HG02970 (cell line): ENCODE results near the gene KIN.
A peak's percentile ranks its signal among the peaks of the same experiment; 100 is the strongest.
"Not testable (repeated sequence)": the region's sequence is repeated elsewhere in the genome, so short reads cannot be mapped to it uniquely, and the experiment has no call there.

ENCODE experiments used
- ATAC-seq: cut with Tn5 transposase; IDR thresholded peaks from one replicate; pipeline ENCODE4 v1.9.1; 2021; ENCODE audit warnings: mild to moderate bottlenecking, moderate library complexity, moderate number of reproducible peaks; ENCODE audit not compliant: unreplicated experiment, low FRiP score

KIN gene, protein sequence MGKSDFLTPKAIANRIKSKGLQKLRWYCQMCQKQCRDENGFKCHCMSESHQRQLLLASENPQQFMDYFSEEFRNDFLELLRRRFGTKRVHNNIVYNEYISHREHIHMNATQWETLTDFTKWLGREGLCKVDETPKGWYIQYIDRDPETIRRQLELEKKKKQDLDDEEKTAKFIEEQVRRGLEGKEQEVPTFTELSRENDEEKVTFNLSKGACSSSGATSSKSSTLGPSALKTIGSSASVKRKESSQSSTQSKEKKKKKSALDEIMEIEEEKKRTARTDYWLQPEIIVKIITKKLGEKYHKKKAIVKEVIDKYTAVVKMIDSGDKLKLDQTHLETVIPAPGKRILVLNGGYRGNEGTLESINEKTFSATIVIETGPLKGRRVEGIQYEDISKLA

DNA sequence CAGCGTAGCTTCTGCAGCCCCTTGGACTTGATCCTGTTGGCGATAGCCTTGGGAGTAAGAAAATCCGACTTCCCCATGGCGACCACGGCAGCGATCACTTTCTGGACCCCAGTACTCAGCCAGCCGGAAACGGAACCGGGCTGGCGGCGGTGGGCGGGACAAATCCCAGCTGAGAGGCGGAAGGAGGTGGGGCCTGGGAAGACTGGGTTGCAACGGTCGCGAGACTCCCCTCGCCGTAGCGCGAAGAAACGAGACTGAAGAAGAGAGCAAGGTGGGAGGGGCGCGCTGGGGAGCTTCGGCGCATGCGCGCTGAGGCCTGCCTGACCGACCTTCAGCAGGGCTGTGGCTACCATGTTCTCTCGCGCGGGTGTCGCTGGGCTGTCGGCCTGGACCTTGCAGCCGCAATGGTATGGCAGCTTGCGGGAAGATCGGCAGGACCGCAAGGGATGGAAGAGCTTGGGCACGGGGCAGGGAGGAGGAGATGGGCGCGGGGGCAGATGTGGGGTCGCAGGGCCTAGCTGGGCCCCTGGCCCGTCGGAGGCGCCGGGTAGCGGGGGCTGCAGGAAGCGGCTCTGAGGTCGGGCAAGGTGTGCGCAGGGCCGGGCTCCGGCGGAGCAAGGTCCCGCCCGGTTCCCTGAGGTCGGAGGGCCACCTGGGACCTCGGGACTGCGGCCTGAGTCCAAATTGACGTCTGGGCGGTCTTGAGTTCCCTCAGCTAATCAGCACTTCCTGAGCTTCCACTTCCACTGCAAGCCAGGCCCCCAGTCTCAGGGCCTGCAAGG lies at the start of gene KIN, which contains the start of gene ATP5F1C:
TSS of gene KIN (minus strand) at position 137 of the 782 bp plus-strand sequence. CDS start at position 77, 60 bp downstream.
TSS of gene ATP5F1C (plus strand) at position 321 of the 782 bp plus-strand sequence. CDS start at position 352, 31 bp downstream.
- ATAC-seq: peak; percentile 98

DNA sequence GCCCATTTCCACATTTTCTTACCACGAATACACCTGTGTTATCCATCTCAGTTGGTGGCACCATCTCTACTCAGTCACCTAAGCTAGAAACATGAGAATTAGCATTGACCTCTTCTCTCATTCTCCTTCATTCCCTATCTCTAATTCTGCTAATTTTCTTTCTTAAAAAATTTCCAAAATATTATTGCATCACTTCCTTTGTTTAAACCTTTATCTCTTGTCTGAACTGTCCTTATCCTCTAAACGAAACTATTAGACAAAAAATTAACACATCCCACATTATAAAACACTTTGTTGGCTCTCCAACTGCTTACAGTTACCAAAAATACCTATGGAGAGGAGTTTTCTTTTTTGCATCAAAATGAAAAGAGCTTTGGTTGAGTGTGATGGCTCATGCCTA lies 48.8 kb upstream of the KIN start:
- no peak for ATAC-seq

DNA sequence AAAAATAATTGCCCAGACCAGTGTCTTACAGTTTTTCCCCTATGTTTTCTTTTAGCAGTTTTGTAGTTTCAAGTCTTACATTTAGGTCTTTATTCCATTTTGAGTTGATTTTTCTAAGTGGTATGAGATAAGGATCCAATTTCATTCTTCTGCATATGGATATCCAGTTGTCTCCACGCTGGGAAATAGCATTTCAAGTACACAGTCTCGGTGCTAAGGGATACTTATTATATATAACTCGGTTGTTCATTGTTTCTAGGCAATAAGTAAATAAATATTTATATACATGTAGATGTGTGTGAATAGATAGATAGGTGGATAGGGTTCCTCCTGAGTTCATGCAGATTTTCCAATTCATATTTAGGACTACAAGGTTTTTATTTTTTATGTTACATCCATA lies 46.5 kb upstream of the KIN start:
- ATAC-seq: no peak

DNA sequence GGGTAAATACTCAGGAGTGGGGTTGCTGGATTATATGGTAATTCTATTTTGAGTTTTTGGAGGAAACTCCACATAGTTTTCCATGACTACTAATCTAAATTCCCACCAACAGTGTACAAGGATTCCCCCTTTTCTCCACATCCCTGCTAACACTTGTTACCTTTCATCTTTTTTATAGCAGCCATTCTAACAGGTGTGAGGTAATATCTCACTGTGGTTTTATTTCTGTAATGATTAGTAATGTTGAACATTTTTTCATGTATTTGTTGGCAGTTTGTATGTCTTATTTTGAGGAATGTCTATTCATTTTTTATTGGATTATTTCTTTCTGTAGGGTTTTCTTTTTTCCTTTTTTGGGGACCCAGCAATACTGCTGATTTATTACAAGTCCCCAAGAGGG lies 45.4 kb upstream of the KIN start:
- no peak for ATAC-seq

DNA sequence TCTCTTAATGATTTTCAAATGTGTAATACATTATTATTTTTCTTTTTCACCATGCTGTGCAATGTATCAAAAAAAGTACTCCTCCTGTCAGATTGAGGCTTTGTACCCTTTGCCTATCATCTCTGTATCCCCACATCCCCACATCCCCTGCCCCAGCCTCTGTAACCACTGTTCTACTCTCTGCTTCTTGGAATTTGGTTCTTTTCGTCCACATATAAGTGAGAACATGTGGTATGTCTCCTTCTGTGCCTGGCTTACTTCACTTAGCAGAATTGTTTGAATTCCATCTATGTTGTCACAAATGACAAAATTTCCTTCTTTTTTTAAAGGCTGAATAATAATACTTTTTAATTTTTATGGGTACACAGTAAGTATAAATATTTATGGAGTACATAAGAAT lies 44.3 kb upstream of the KIN start:
- no peak for ATAC-seq

DNA sequence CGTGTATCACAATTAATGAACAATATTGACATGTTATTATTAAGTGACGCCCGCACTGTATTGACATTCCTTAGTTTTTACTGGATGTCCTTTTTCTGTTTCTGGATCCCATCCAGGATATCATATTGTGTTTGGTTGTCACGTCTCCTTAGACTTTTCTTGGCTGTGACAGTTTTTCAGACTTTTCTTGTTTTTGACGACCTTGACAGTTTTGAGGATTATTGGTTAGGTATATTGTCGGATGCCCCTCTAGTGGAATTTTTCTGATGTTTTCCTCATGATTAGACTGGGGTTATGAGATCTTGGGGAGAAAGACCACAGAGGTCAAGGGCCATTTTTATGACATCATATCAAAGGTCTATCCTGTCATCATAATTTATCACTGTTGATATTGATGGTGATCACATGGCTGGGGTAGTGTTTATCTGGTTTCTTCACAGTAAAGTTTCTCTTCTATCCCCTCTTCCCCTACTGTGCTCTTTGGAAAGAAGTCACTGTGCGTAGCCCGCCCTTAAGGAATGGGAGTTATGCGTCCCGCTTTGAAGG lies 41.6 kb upstream of the KIN start:
- no peak for ATAC-seq

DNA sequence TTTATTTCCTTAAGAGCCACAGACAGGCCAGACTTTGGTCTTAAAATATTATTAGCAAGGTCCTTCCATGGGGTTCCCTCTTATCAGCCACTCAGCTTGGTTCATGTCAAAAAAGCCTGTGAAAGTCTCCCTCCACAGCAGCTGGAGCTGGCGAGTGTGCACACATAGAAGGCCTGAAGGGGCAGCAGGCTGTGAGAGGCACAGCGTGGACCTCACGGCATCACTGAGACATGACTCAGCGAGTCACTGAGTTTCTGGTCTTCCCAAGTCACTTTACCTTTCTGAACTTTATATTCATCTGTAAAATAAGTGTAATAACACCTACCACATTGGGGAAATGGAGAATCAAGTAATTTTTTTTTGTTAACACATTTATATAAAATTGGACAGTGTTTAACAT lies 39.2 kb upstream of the KIN start:
- ATAC-seq: no peak

DNA sequence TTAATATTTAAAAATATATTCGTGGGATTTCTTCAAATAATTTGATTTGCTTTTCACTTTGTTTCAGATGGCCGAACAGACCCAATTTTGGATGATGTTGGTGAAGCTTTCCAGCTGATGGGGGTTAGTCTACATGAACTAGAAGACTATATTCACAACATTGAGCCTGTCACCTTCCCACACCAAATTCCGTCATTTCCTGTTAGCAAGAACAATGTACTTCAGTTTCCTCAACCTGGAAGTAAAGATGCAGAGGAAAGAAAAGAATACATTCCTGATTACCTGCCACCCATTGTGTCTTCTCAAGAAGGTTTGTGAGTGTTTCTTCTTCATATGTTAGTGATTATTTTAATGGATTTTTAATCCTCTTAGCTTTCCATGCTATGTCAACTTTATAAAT lies 36.5 kb upstream of the KIN start:
- no peak for ATAC-seq

DNA sequence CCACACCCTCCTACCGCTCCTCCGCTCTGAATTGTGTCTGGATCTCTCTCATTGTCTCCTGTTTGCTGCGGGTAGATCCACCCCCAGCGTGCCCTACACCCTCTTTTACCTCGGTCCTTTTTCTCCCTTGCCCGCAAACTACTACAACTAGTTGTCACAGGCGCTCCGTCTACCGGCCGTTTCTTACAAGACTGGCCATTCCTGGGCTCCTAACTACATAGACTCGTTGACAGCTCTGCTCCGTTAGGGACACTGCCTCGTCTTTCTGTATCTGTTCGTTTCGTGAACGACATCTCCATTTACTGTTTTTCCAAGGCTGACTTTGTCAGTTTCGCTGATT lies 31.3 kb upstream of the KIN start:
- ATAC-seq: peak; percentile 36

DNA sequence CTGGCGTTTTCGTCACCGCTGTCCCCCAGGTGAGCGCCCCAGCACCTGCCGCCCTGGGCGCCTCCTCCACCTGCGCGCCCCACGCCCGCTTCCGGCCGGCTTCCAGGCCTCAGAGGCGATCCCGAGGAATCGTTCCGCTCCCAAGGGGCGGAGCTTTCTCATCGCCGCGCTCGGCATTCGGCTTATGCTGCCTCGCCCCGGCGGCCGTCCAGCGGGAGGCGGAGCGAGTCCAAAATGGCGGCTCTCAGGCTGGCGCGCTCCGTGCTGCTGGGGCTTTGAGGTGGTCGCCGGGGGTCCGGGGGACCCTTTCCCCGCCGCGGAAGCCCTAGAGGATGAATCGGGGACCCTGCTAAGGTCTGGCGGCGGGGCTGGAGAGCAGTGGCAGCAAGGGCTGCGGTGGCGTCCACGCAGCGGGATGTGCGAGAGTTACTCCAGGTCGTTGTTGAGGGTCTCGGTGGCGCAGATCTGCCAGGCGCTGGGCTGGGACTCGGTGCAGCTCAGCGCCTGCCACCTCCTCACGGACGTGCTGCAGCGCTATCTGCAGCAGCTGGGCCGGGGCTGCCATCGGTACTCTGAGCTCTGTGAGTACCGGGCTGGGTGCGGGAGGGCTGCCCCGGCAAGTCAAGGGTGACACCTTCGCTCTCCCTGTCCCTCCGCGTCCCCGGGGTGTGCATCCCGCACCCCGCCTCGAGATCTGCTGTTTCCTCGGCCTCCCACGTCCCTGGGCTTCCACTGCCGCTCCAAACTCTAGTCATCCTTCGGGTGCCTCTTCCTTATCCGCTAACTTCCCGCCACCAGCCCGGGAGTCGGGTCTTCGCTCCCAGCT lies 30.7 kb upstream of the KIN start, which contains the start of gene TAF3:
TSS of gene TAF3 (plus strand) at position 211 of the 826 bp plus-strand sequence. CDS start at position 416, 205 bp downstream.
- ATAC-seq: peak; percentile 92

DNA sequence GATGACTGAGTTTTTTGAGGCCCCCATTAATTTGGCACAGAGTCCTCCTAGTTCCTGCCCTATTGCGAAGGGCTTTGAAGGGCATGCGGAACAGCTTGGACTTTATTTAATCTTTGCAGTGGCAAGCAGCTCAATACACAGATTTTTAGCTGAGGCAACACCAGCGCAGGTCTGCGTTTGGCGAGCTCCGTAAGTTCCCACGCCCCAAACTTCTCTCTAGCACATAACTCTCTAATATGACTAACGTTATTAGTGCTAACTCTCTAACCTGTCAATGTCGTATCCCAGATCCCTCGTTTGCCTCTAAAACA lies 30.1 kb upstream of the KIN start:
- peak; percentile 15 for ATAC-seq

DNA sequence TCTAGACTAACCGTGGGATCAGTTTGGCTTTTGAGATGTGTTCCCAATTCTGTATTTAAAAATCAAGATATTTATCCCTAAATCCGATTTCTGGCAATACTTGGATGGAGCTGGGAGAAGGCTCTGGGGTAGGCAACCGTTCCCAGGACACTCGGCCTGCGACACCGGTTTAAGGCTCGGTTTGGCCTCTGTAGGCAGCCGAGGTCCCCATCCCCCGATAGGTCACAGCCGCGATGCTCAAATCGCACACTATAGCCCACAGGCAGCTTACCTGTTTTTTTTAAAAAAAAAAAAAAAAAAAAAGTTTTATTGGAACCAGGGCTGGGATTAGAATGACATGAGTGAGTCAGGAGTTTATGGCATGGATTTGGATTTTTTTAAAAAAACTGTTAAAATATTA lies 29.8 kb upstream of the KIN start:
- no peak for ATAC-seq

DNA sequence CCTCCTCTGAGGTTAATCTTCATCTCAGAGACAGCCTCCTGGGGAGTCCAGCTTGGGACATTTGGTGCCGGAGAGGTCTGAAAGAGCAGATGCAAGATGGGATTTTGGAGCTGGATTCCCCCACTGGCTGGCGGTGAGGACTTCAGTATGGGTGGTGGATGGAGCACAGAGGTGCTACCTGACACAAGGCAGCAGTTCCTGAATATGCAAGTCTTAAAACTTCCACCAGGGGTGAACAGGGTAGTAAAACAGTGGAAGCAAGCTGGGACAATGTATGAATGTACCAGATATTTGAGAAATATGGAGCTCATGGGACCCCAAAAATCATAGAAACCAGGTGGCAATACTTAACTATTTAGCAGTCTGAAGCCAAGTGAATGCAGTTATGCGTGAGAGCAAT lies 25.7 kb upstream of the KIN start:
- ATAC-seq: no peak

DNA sequence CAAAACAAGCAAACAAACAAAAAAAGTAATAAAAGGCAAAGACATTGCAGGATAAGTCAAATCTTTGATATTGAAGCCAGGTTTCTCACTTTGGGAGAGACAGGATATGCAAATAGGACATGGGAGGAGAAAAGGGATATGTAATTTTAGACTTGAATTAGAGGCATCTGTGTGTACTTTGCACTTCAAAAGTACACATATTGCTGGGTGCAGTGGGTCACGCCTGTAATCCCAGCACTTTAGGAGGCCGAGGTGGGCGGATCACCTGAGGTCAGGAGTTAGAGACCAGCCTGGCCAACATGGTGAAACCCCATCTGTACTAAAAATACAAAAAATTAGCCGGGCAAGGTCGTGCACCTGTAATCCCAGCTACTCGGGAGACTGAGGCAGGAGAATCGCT lies 23.9 kb upstream of the KIN start:
- not testable (repeated sequence) for ATAC-seq

DNA sequence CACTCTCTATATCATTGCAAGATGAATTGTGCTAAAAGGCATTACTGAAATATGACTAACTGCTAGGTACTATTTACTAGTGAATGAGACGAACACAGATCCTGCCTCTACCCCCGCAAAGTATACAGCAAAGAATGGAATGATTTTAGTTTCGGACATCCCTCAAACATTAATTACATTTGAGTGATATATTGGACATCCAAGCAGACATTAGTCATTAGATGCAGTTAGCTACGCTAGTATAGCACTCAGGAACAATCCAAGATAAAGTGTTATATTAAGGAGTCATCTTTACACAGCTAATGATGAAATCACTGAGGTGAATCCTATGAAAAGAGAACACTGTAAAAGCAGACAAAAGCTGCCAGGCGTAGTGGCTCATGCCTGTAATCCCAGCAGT lies 23.2 kb upstream of the KIN start:
- no peak for ATAC-seq

DNA sequence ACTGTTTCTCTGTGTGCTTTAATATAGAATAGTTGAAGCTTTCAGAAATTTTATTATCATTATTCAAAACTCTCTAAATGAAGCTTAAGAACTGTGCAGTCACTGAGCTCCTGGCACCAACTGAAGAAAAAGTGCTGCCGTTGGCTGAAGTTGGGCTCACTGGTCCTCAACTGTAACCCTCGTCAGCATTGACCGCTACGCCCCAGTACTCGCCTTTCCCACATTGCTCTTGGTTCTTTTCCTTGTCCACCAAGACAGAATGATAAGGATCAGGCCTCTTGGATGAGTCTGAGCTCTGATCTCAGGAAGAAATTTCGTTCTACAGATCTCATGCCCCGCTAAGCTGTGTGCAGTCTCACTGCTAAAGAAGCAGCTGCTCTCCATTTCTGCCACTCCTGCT lies 22.6 kb upstream of the KIN start:
- ATAC-seq: no peak

DNA sequence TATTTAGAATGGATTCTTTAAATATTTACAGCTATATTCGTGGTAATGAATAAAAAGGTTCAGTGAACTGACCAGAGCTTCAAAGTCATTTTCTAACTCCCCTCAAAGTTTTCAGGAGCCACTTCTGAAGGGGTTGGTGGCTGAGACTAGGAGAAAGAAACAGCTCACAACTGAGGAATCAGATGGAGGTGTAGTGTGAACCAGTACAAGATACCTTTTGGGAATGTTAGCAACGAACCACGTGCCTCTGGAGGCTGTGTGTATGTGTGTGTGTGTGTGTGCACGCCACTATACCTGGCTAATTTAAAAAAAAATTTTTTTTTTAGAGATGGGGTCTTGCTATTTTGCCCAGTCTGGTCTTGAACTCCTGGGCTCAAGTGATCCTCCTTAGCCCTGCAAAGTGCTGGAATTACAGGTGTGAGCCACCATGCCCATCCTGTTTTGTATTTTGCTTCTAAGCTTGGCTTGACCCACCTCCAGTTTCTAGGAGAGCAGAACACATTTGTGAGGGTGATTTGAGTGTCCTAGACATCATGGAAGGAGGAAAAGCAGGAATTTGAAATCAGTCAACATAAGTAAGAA lies 21.0 kb upstream of the KIN start:
- no peak for ATAC-seq

DNA sequence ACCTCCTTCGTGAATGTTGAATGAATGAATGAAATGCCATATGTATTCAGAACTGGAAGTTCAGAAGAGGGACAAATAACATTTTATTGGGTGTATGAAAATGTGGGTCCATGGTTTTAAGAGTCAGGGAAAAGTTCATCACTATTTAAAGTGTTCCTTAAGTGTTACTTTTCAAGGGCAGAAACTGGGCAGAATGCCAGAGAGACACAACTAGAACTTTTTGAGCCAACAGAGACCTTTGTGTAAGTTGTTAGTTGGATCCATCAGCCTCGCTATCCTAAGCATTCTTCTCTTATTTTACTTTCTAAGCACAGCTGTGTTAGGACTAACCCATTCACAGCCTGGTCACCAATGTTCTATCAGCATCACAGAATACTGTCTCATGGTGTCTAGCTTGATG lies 16.9 kb upstream of the KIN start:
- no peak for ATAC-seq

DNA sequence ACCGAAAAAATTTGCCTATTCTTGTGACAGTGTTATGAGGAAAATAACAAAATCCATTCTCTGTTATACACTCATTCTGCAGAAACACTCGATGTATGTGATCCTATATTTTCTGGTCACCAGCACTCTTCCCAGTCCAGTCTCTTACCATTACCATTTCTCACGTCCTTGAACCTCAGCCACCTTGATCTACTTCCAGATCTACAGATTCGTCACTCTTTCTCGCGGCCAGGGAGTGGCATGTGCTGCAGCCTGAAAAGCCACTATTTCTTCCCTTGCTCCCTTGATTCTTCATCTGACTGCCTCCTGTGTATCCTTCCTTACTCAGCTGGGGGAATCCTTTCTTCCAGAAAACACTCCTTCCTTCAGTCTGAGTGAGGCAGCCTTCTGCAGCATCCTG lies 16.4 kb upstream of the KIN start:
- no peak for ATAC-seq

DNA sequence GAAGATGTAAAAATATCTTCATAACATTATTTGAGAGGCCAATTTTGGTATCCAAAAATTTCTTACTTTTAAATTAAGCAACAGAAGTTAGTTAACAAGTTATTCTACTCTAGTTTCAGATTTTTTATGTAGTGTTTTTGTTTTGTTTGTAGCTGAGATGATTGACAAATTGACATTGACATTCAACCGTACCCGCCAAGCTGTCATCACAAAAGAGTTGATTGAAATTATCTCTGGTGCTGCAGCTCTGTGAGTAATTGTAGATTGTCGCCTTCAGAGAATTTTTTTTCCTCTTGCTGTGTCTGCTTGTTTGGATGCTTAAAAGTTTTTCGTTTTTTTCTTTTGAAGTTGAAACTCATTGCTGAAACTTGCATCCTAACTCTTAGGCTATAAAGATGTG lies 14.8 kb upstream of the KIN start:
- no peak for ATAC-seq
